Endothelial cell of hepatic sinusoid (primary cell): ENCODE measurements around the gene RPAP2.

Experiments
- in situ Hi-C: cut with HindIII; loops from 2 replicates; pipeline ENCODE4 v1.10.0; 2017; ENCODE audit warnings: low sequenced_read_pairs

The RPAP2 gene

GRCh38 chr1:92443893-92444292 lies 145.0 kb downstream of the RPAP2 start:
- in situ Hi-C loops = no loop called here

- in situ Hi-C loops = no loop called here
Measured at GRCh38 chr1:92444351-92444750, 145.5 kb downstream of the RPAP2 start.

GRCh38 chr1:92445865-92446264 lies 147.0 kb downstream of the RPAP2 start:
- in situ Hi-C loops = no loop called here

- in situ Hi-C loops = no loop called here
Measured at GRCh38 chr1:92446546-92446945, 147.7 kb downstream of the RPAP2 start.

GRCh38 chr1:92447033-92447681 lies 148.3 kb downstream of the RPAP2 start:
- in situ Hi-C loops = no loop called here

GRCh38 chr1:92447976-92448375 lies 149.1 kb downstream of the RPAP2 start:
- in situ Hi-C loops = no loop called here
